HG02884 (cell line): ENCODE measurements around the gene SLIT3.
"Not testable (repeated sequence)": the region's sequence is repeated elsewhere in the genome, so short reads cannot be mapped to it uniquely, and the experiment has no call there.

Experiments
- ATAC-seq: cut with Tn5 transposase; IDR thresholded peaks from one replicate; pipeline ENCODE4 v1.9.1; 2021; ENCODE audit warnings: mild to moderate bottlenecking, moderate library complexity; ENCODE audit not compliant: unreplicated experiment

Gene SLIT3

GRCh38 chr5:169223595-169223953 lies 77.4 kb downstream of the SLIT3 start:
- ATAC-seq = no peak

- ATAC-seq = no peak
Observed at GRCh38 chr5:169222934-169223594, 77.9 kb downstream of the SLIT3 start.

- no peak for ATAC-seq
Observed at GRCh38 chr5:169221519-169221918, 79.4 kb downstream of the SLIT3 start.

- ATAC-seq = no peak
Observed at GRCh38 chr5:169219961-169220360, 81.0 kb downstream of the SLIT3 start.

- ATAC-seq = no peak
Observed at GRCh38 chr5:169219351-169219750, 81.6 kb downstream of the SLIT3 start.

GRCh38 chr5:169218861-169219260 lies 82.1 kb downstream of the SLIT3 start:
- ATAC-seq = no peak

GRCh38 chr5:169218176-169218575 lies 82.8 kb downstream of the SLIT3 start:
- ATAC-seq = no peak

- no peak for ATAC-seq
Observed at GRCh38 chr5:169216866-169217265, 84.1 kb downstream of the SLIT3 start.

GRCh38 chr5:169213479-169213878 lies 87.5 kb downstream of the SLIT3 start:
- ATAC-seq = no peak

GRCh38 chr5:169211761-169212160 lies 89.2 kb downstream of the SLIT3 start:
- ATAC-seq = not testable (repeated sequence)

- ATAC-seq = no peak
Observed at GRCh38 chr5:169204788-169205400, 96.0 kb downstream of the SLIT3 start.

GRCh38 chr5:169202969-169203368 lies 98.0 kb downstream of the SLIT3 start:
- ATAC-seq = no peak

GRCh38 chr5:169201597-169201996 lies 99.3 kb downstream of the SLIT3 start:
- ATAC-seq = no peak

- ATAC-seq = no peak
Observed at GRCh38 chr5:169200125-169200778, 100.7 kb downstream of the SLIT3 start.

- no peak for ATAC-seq
Observed at GRCh38 chr5:169197343-169197742, 103.6 kb downstream of the SLIT3 start.

- no peak for ATAC-seq
Observed at GRCh38 chr5:169196059-169196458, 104.9 kb downstream of the SLIT3 start.

- ATAC-seq = no peak
Observed at GRCh38 chr5:169195601-169196000, 105.3 kb downstream of the SLIT3 start.

GRCh38 chr5:169192536-169192935 lies 108.4 kb downstream of the SLIT3 start:
- no peak for ATAC-seq

- no peak for ATAC-seq
Observed at GRCh38 chr5:169190849-169191248, 110.1 kb downstream of the SLIT3 start.

- ATAC-seq = no peak
Observed at GRCh38 chr5:169185626-169186025, 115.3 kb downstream of the SLIT3 start.

GRCh38 chr5:169183576-169183975 lies 117.4 kb downstream of the SLIT3 start:
- ATAC-seq = no peak

GRCh38 chr5:169182797-169183196 lies 118.1 kb downstream of the SLIT3 start:
- ATAC-seq = no peak
